ENCODE measurements around the gene FEM1A. TPM values are rescaled to one million over a fixed set of nuclear protein-coding genes. Genes with fewer than 3 reads are reported as not detected.
"Not testable (repeated sequence)": the region's sequence is repeated elsewhere in the genome, so short reads cannot be mapped to it uniquely, and the experiment has no call there.

Gene FEM1A
- total RNA-seq, 1 donor from 2014 or later, result 16.7 TPM

GRCh38 chr19:4807188-4807587 lies 15.7 kb downstream of the FEM1A start:
- intact Hi-C loops (cut with micrococcal nuclease), result no loop called here

DNA sequence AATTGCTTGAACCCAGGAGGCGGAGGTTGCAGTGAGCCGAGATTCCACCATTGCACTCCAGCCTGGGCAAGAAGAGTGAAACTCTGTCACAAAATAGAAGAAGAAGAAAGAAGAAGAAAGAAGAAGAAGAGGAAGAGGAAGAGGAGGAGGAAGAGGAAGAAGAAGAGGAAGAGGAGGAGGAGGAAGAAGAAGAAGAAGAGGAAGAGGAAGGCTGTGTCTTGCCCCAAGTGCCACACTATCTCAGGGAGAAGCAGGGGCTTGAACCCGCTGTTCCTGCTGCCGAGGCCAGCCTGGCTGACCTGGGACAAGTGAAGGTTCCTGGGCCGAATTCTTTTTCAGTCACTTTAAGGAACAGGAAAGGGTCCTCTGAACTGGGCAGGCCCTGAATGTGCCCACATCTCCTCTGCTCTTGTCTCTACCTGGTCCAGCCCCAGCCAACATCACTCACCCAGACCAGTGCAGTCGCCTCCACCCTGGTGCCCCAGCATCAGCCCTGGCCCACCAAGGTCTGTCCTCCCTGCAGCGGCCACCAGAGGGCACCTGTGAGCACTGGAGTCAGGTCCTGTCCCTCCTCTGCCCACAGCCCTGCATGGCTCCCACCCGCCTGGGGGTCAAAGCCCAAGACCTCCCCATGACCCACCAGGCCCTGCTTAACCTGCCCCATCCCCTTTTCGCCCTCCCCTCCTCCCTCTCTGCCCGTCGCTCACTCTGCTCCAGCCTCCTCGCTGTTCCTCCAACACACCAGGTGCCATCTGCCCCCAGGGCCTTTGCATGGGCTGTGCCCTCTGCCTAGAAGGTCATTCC lies 20.0 kb downstream of the FEM1A start:
- intact Hi-C loops (cut with micrococcal nuclease), result loop anchor here (1.0 kb wide), 1 partner anchor 20 kb away; the partner anchor contains the start of gene FEM1A

DNA sequence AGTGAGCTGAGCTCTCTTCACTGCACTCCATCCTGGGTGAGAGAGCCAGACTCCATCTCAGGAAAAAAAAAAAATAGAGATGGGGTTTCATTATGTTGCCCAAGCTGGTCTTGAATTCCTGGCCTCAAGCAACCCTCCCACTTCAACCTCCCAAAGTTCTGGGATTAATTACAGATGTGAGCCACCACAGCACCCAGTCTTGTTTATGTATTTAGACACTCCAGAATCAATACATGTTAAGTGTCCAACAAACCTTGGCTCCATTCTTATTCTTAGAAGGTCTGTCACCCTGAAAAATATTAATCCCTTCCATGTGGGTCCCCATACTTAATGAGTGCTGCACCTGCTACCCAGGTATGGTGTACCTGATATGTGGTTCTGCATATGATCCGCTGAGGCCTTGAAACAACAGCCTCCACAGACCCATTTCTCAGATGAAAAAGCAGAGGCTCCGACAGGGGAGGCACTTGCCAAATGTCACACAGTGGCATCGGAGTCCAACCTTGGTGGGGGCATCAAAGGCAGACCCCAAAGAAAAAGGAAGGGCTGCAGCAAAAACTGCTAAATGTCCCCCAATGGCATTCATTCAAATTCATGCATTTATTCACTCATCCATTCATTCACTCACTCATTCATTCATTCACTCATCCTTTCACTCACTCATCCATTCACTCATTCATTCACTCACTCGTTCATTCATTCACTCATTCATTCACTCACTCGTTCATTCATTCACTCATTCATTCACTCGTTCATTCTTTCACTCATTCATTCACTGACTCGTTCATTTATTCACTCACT lies 23.3 kb downstream of the FEM1A start:
- intact Hi-C loops (cut with micrococcal nuclease), result loop anchor here (1.0 to 2.0 kb wide), 4 partner anchors 16 to 154 kb away; partner anchors contain the start of genes FEM1A, KDM4B, PLIN3 and TICAM1

DNA sequence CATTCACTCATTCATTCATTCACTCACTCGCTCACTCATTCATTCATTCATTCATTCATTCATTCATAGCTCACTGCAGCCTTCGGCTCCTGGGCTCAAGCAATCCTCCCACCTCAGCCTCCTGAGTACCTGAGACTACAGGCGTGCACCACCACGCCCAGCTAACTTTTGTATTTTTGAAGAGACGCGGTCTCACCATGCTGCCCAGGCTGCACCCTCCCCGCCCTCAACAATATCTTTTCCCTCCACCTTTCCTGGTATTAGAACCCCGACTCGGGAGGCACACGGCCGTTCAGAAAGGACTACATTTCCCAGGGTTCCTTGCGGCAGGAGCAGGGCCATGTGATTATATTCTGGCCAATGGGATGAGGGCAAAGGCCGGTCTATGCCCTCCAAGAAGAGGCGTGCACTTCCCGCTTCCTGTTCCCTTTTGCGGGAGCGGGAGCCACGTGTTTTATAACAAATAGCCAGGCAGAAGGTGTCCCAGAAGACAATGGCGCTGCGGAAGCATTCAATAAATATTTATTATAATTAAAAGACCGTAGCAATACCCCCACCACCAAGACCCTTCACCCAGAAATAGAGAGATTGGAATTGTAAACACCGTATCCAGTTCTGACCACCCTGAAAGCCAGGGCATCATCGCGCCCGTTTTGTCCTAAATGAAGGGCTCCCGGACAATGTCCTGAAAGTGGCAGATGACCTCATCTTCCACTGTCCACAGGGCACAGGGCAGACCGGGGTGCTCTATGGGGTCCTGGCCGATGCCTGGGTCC lies 24.1 kb downstream of the FEM1A start:
- intact Hi-C loops (cut with micrococcal nuclease), result loop anchor here (1.0 to 2.0 kb wide), 4 partner anchors 16 to 153 kb away; partner anchors contain the start of genes FEM1A, KDM4B, PLIN3 and TICAM1

- intact Hi-C loops (cut with micrococcal nuclease), result no loop called here
These were observed 24.8 kb downstream of the FEM1A start for GRCh38 chr19:4816202-4816949.

DNA sequence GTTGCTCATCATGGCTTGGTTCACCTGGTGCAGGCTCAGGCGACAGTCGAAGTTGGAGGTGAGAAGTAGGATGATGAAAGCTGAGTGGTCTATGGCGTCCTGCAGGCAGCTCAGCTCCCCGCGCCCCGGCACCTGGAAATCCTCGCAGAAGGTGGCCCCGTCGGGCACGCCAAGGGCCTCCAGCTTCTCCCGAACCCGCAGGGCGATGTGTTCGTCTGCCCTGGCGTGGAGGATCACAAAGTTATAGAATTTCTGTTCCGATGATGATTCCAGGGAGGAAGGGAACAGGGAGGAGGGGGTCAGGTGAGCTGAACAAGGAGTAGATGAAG lies 25.4 kb downstream of the FEM1A start:
- intact Hi-C loops (cut with micrococcal nuclease), result no loop called here

- intact Hi-C loops (cut with micrococcal nuclease), result no loop called here
These were observed 26.1 kb downstream of the FEM1A start for GRCh38 chr19:4817467-4818277.

GRCh38 chr19:4821265-4821664 lies 29.7 kb downstream of the FEM1A start:
- intact Hi-C loops (cut with micrococcal nuclease), result no loop called here

DNA sequence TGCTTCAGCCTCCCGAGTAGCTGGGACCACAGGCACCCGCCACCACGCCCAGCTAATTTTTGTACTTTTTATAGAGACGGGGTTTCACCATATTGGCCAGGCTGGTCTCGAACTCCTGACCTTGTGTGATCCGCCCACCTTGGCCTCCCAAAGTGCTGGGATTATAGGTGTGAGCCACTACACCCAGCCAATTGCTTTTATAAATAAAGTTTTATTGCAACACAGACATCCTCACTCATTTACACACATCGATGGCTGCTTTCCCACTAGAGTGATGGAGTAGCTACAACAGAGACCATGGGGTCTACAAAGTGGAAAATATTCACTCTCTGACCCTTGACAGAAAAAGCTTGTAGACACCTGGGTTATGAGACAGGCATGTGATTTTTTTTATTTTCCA lies 30.8 kb downstream of the FEM1A start:
- intact Hi-C loops (cut with micrococcal nuclease), result not testable (repeated sequence)

DNA sequence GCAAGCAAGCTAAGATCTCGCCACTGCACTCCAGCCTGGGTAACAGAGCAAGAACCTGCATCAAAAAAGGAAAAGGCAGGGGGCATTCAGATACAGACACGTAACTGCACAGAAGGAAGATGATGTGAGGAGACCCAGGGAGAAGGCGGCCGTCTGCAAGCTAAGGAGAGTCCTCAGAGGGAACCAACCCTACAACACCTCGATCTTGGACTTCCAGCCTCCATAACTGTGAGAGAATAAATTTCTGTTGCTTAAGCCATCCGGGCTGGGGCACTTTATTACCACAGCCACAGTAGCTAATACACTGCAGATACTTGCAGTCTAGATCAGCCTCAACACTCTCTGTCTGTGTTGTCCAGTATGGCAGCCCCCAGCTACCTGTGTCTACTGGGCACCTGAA lies 32.0 kb downstream of the FEM1A start:
- intact Hi-C loops (cut with micrococcal nuclease), result no loop called here

DNA sequence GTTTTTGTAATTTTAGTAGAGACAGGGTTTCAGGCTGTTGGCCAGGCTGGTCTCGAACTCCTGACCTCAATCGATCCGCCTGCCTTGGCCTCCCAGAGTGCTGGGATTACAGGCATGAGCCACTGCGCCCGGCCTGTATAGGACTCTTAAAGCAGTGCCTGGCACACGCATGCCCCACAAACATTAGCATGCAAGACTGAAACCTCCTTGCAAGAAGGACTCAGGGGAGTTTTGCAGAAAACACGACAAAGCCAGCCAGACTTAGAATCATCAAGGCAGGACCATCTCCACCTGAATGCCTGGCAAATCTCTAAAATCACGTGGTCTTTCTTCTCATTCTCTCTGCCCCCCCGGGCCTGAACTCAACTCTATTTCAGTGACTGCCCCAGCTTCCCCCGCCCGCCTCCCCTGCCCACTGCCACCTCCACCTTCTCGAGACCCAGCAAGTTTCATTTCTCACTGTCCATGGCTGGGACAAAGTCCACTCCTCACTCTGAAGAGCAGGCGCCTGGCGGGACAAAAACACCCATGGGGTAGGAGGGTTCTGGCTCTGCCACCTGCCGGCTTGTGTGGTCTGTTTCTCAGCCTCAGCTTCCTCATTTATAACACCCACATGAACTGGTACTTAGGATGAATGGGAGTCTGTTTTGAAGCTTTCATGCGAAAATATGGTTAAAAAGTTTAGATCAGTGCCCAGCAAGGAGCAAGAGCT lies 37.6 kb downstream of the FEM1A start:
- intact Hi-C loops (cut with micrococcal nuclease), result no loop called here

DNA sequence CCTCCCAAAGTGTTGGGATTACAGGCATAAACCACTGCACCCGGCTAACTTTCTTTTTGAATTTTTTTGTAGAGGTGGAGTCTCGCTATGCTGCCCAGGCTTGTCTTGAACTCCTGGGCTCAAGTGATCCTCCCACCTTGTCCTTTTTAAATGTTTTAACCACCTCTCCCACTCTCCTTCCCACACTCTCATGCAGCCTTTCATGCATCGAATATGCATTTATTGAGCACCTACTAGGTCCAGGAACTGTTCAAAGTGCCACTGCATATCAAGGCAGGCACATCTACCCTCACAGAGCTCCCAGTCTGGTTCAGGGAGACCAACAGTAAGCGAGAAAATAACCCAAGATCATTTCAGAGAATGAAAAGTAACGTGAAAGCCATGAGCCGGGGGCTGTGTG lies 38.8 kb downstream of the FEM1A start:
- intact Hi-C loops (cut with micrococcal nuclease), result loop anchor here (5.0 kb wide), 2 partner anchors 37 to 82 kb away; partner anchors contain the start of gene PLIN3

DNA sequence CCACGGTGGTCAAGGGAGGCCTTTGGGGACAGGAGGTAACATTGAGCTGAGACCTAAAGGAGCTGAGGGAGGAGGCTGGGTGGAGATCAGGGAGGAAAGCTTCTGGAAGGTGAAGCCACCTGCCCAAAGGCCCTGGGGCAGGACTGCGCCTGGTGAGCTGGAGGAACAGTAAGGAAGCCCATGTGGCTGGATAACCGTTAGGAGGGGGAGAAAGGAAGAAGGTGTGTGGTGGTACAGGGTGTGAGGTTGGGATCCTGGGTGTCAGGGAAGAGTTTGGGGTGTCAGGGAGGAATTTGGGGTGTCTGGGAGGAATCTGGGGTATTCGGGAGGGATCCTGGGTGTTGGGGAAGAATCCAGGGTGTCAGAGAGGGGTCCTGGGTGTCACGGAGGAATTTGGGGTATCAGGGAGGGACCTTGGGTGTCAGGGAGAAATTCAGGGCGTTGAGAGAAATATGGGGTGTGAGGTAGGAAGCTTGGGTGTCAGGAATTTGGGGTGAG lies 39.3 kb downstream of the FEM1A start:
- intact Hi-C loops (cut with micrococcal nuclease), result loop anchor here (1.0 to 5.0 kb wide), 4 partner anchors 16 to 81 kb away; partner anchors contain the start of genes FEM1A and PLIN3

GRCh38 chr19:4831304-4831978 lies 39.9 kb downstream of the FEM1A start, which contains the start of gene TICAM1:
TICAM1 (minus strand) TSS chr19:4831712; CDS start chr19:4818377, 13,335 bp downstream.
- intact Hi-C loops (cut with micrococcal nuclease), result loop anchor here (1.0 to 5.0 kb wide), 4 partner anchors 16 to 81 kb away; partner anchors contain the start of genes FEM1A and PLIN3

GRCh38 chr19:4831979-4832340 lies 40.4 kb downstream of the FEM1A start:
- intact Hi-C loops (cut with micrococcal nuclease), result loop anchor here (1.0 to 5.0 kb wide), 4 partner anchors 17 to 80 kb away; partner anchors contain the start of genes FEM1A and PLIN3

GRCh38 chr19:4832776-4833175 lies 41.2 kb downstream of the FEM1A start:
- intact Hi-C loops (cut with micrococcal nuclease), result loop anchor here (5.0 kb wide), 2 partner anchors 35 to 80 kb away; partner anchors contain the start of gene PLIN3

DNA sequence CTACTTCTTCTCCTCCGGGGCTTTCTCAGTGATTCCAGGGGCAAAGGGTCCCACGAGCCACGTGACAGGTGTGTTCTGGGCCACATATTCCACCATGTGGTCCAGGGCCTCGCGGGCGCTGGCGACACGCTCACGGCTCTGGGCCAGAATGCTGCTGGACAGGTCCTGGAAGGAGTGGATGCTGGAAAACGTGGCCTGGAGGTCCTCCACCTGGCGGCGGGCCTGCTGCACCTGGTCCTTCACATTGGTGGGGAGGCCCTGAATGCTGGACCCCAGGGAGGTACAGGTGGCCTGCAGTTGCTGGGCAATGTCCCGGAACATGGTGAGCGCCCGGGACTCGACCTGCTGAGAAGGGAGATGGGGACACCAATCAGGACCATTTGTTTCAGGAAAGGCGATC lies 47.7 kb downstream of the FEM1A start:
- intact Hi-C loops (cut with micrococcal nuclease), result no loop called here

DNA sequence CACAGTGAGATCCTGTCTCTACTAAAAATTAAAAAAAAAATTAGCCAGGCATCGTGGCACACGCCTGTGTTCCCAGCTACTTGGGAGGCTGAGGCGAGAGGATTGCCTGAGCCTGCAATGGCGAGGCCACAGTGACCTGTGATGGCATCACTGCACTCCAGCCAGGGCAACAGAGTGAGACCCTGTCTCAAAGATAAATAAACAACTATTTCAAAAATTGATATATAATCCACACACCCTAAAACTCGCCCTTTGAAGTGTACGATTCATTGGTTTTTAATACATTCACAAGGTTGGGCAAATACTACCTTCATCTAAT lies 52.1 kb downstream of the FEM1A start:
- intact Hi-C loops (cut with micrococcal nuclease), result no loop called here
